Vagina (tissue), 2 donors: ENCODE data around the gene GBGT1. TPM values are rescaled to one million over a fixed set of nuclear protein-coding genes. Genes with fewer than 3 reads are reported as not detected.

Experiments used
- DNase-seq, 2 donors: peaks; one replicate each; pipeline ENCODE4 v3.0.0-alpha.2; 2017; ENCODE audit errors: extremely low spot score in 2 of 2
- H3K27ac ChIP-seq: fragments of 200-600 bp; sonication (generic); one replicate; pipeline ENCODE4 v1.5.1; 2019
- H3K27me3 ChIP-seq: fragments of 200-600 bp; sonication (generic); one replicate; pipeline ENCODE4 v1.5.1; 2019
- H3K36me3 ChIP-seq, 2 donors: fragments of 200-600 bp; sonication (generic); one replicate each; pipeline ENCODE4 v1.5.1; 2017 to 2019
- H3K4me1 ChIP-seq: fragments of 200-600 bp; sonication (generic); one replicate; pipeline ENCODE4 v1.5.1; 2019
- H3K4me3 ChIP-seq, 2 donors: fragments of 200-600 bp; sonication (generic); 1 replicate in 1 of 2; 2 replicates in 1 of 2; pipeline ENCODE4 v1.5.1; 2016 to 2019
- H3K9me3 ChIP-seq: fragments of 200-600 bp; sonication (generic); one replicate; pipeline ENCODE4 v1.5.1; 2019
- POLR2A ChIP-seq, 2 donors: fragments of 450-650 bp; IDR thresholded peaks; one replicate each; pipeline ENCODE4 v1.6.1; 2017; ENCODE audit warnings: antibody characterized with exemption in 2 of 2, mild to moderate bottlenecking in 2 of 2, moderate library complexity in 2 of 2
- POLR2AphosphoS5 ChIP-seq, 2 donors: sonication (generic); formaldehyde crosslinking; IDR thresholded peaks; one replicate each; pipeline ENCODE4 v1.9.0; 2017; ENCODE audit warnings: antibody characterized with exemption in 2 of 2, mild to moderate bottlenecking in 2 of 2, low read depth in 1 of 2; ENCODE audit not compliant: insufficient read depth in 1 of 2
- intact Hi-C: fragments of 100-400 bp; cut with DNase I; formaldehyde crosslinking; loops from one replicate; pipeline ENCODE4 v1.15.1; 2023
- total RNA-seq: library from RNA; depleted of rRNA; stranded (reverse); fragments of >200 nt; gene quantifications from one replicate; pipeline ENCODE4 v1.2.3, GENCODE V29; 2016
- TF ChIP-seq, protein P1 (sequence below), 3 experiments: fragments of 450-650 bp in 2 of 3; fragments of 200-600 bp in 1 of 3; sonication (generic) in 1 of 3; IDR thresholded peaks; one replicate each; pipeline ENCODE4 v1.5.1; 2017 to 2019; ENCODE audit warnings: antibody characterized with exemption in 3 of 3, mild to moderate bottlenecking in 2 of 3, moderate library complexity in 2 of 3

Gene GBGT1
- total RNA-seq, 1 donor from 2014 or later: 27.0 TPM

DNA sequence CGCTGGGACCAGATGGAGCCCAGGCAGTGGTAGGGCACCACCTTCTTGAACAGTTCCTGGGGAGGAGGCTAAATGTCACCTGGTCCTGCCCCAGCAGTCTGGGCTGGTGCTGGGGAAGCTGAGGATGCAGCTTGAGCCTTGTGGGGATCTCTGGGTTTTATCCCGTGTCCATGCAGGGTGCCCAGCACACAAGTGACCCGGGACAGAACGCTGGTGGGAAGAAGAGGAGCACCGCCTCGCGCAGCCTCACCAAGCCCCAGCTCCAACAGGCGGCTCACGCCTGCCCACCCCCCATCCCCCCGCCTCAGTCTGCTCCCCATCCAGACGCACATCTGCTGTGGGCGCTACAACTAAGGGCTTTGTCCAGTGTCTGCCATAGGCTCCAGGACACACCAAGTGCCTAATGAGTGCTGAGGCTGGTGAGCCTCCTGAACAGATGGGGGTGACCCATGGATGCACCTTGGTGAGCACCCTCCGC, 56.4 kb downstream of the GBGT1 start:
- no peaks in the 10 kb centered on the region for H3K27me3 ChIP-seq
- H3K27ac ChIP-seq: no peak overlapping the region
- H3K9me3 ChIP-seq: no peaks in the 10 kb centered on the region
- DNase-seq: no peak
- intact Hi-C loops: no loop called here
- no peak overlapping the region for H3K4me3 ChIP-seq
- H3K4me1 ChIP-seq: peaks cover 10% of the 10 kb centered on the region
- TF ChIP-seq, protein P1, sequence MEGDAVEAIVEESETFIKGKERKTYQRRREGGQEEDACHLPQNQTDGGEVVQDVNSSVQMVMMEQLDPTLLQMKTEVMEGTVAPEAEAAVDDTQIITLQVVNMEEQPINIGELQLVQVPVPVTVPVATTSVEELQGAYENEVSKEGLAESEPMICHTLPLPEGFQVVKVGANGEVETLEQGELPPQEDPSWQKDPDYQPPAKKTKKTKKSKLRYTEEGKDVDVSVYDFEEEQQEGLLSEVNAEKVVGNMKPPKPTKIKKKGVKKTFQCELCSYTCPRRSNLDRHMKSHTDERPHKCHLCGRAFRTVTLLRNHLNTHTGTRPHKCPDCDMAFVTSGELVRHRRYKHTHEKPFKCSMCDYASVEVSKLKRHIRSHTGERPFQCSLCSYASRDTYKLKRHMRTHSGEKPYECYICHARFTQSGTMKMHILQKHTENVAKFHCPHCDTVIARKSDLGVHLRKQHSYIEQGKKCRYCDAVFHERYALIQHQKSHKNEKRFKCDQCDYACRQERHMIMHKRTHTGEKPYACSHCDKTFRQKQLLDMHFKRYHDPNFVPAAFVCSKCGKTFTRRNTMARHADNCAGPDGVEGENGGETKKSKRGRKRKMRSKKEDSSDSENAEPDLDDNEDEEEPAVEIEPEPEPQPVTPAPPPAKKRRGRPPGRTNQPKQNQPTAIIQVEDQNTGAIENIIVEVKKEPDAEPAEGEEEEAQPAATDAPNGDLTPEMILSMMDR (IDR thresholded peaks at IDR 0.05): no peak
- TF ChIP-seq POLR2A (IDR thresholded peaks at IDR 0.05) (no peak), POLR2AphosphoS5 (IDR thresholded peaks at IDR 0.05; ENCODE audit: insufficient read depth in 1 of 2, low read depth in 1 of 2) (no peak)
- H3K36me3 ChIP-seq: peaks cover 0 to 86% of the 10 kb centered on the region in 2 donors

DNA sequence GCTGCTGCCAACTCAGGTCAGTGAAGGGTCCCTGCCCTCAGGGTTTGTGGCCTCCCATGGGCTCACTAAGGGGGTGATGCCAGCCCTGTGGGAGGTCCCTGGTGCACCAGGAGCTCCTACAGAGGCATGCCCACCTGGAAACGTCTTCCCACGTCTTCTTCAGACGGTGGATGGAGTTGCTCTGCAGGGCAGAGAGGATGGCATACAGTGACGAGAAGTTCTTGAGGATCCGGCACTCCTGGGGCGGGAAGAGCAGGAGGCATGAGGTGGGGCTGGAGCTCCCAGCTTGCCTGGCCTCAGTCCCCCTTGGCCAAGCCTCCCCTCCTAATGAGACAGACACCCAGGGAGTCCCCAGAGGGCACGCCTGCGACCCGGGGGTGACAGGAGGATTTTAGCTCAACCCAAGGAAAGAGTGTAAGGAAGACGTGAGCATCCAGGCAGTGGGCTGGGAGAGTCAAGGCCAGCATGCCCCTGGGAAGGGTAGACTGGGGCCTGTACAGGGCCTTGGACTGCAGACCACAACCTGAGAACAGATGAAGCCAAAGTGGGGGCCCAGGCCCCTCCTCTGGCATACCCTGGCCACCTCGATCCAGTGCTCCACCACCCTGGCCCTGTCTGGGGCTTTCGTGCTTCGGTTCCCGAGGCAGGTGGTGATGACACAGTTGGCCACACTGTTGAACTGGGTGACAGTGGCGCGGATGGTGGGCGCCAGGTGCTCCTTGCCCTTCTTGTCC, 57.0 kb downstream of the GBGT1 start:
- no peak overlapping the region for H3K27ac ChIP-seq
- TF ChIP-seq, protein P1 (IDR thresholded peaks at IDR 0.05): no peak
- TF ChIP-seq POLR2AphosphoS5 (IDR thresholded peaks at IDR 0.05; ENCODE audit: insufficient read depth in 1 of 2, low read depth in 1 of 2): no peak
- no peak for TF ChIP-seq POLR2A (IDR thresholded peaks at IDR 0.05)
- no peaks in the 10 kb centered on the region for H3K27me3 ChIP-seq
- DNase-seq: no peak
- no peak overlapping the region for H3K4me3 ChIP-seq
- peaks cover 8% of the 10 kb centered on the region for H3K4me1 ChIP-seq
- intact Hi-C loops: no loop called here
- H3K36me3 ChIP-seq: peaks cover under 1 to 92% of the 10 kb centered on the region in 2 donors
- H3K9me3 ChIP-seq: no peaks in the 10 kb centered on the region

DNA sequence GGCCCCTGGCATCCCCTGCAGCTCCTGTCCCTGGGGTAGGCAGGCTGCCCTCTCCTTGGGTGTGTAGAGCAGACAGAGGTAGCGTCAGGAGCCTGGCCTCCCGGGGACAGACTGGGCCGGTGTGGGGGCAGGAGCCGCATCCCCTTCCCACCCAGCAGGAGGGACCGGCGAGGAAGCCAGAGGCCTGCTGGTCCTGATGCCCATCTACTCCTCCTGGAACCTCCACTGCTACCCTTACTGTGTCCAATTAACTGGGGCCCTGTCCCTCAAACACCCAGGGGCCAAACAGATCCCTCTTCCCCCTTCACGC, 58.3 kb downstream of the GBGT1 start:
- Histone ChIP-seq H3K4me3 (no peak overlapping the region), H3K27me3 (no peaks in the 10 kb centered on the region), H3K4me1 (peaks cover 8% of the 10 kb centered on the region), H3K27ac (no peak overlapping the region), H3K9me3 (no peaks in the 10 kb centered on the region), H3K36me3 (peaks cover 7 to 96% of the 10 kb centered on the region in 2 donors)
- intact Hi-C loops: no loop called here
- TF ChIP-seq POLR2A (IDR thresholded peaks at IDR 0.05): no peak
- no peak for TF ChIP-seq POLR2AphosphoS5 (IDR thresholded peaks at IDR 0.05; ENCODE audit: insufficient read depth in 1 of 2, low read depth in 1 of 2)
- TF ChIP-seq, protein P1 (IDR thresholded peaks at IDR 0.05): no peak
- DNase-seq: no peak

DNA sequence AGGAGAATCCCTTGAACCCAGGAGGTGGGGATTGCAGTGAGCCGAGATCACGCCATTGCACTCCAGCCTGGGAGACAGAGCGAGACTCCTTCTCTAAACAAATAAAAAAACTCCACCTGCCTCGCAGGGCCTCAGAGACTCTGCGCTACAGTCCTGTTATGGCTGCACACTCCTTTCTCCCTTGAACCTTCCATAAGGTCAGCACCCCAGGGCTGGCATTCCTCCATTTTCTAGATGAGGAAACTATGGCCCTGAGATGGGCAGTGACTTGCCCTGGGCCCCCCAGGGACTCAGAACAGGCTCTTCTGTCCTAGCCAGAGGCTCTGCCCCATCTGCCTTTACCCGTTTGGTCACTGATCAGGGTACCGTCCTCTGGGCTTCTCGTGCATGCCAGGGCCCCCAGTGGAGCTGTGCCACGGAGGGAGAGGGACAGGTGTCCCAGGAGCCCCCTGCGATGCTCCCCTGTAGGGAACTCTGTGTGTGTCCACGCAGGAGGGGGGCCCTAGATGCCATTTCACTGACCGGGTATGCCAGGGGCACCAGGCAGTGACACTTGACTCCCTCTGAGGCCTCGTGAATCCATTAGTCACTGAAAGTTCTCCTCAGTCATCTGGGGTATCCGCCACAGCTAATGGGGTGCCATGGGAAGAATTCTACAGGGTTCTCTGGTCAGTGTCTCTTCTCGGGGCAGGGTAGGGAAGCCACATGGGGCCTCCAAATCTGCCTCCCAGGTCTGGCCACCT, 58.8 kb downstream of the GBGT1 start:
- Histone ChIP-seq H3K27ac (no peak overlapping the region), H3K4me3 (no peak overlapping the region), H3K36me3 (peaks cover 7 to 96% of the 10 kb centered on the region in 2 donors), H3K4me1 (peaks cover 8% of the 10 kb centered on the region), H3K9me3 (no peaks in the 10 kb centered on the region), H3K27me3 (no peaks in the 10 kb centered on the region)
- TF ChIP-seq POLR2AphosphoS5 (IDR thresholded peaks at IDR 0.05; ENCODE audit: insufficient read depth in 1 of 2, low read depth in 1 of 2) (no peak), POLR2A (IDR thresholded peaks at IDR 0.05) (no peak)
- TF ChIP-seq, protein P1 (IDR thresholded peaks at IDR 0.05): no peak
- intact Hi-C loops: no loop called here
- no peak for DNase-seq
